Hematopoietic multipotent progenitor cell treated with erythropoietin and hydrocortisone succinate and interleukin-3 and kit ligand, for 8 days (in vitro differentiated cells): ENCODE data around the gene MAN1C1.
"Not testable (repeated sequence)": the region's sequence is repeated elsewhere in the genome, so short reads cannot be mapped to it uniquely, and the experiment has no call there.

ENCODE experiments used
- DNase-seq: peaks from one replicate; pipeline ENCODE4 v3.0.0-alpha.2; 2015

MAN1C1 gene

DNA sequence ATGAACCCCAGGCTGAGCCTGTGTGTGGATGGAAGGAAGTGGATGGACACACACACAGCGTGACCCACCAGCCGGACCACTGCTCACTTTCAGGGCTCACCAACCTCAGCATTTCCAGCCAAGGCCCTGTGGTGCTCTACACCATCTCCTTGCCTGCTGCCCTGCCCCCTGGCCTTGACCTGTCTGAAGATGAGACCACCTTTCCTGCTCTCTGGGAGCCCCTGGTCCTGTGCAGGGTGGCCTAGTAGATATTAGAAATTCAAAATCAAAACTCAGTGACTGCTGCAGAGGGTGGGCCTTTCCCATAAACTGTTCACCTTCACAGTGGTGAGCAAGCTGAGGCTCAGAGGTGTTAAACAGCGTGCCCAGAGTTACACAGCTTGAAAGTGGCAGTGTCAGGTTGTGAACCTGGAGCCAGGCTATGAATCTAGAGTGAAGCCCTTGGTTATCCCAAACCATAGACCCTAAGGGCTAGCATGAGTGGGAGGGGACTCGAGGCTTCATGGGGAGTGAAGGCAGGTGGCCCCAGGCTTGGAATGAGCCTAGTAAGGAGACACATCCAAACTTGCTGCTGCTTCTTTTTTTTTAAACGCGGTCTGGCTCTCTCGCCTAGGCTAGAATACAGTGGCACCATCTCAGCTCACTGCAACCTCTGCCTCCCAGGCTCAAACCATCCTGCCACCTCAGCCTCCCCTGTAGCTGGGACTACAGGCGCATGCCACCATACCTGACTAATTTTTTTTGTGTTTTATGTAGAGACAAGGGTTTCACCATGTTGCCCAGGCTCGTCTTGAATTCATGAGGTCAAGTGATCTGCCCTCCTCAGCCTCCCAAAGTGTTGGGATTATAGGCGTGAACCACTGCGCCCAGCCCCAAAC, 41.5 kb downstream of the MAN1C1 start:
- no peak for DNase-seq

GRCh38 chr1:25658791-25659431, 42.3 kb downstream of the MAN1C1 start:
- DNase-seq = no peak

GRCh38 chr1:25661043-25661815, 44.6 kb downstream of the MAN1C1 start:
- no peak for DNase-seq

DNA sequence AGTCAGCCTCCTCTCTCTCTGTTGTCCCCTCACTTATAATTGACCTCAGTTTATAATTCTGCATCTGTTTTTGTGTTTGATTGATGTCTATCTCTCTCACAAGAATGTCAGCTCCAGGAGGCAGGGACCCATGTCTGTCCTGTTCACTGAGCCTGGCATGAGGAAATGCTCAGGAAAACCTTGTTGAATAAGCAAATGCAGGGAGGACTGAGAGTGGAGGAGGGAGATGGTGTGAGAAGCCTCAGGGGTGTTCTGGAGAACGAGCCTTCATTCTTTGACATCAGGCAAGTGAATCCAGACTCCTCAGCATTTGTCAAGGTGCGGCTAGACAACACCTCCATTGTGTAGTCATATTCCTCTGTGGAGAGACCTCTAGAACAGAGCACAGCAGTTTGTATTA, 45.5 kb downstream of the MAN1C1 start:
- no peak for DNase-seq

- not testable (repeated sequence) for DNase-seq
Observed at GRCh38 chr1:25662959-25663358, 46.4 kb downstream of the MAN1C1 start.

- DNase-seq = no peak
Observed at GRCh38 chr1:25664357-25665199, 48.0 kb downstream of the MAN1C1 start.

DNA sequence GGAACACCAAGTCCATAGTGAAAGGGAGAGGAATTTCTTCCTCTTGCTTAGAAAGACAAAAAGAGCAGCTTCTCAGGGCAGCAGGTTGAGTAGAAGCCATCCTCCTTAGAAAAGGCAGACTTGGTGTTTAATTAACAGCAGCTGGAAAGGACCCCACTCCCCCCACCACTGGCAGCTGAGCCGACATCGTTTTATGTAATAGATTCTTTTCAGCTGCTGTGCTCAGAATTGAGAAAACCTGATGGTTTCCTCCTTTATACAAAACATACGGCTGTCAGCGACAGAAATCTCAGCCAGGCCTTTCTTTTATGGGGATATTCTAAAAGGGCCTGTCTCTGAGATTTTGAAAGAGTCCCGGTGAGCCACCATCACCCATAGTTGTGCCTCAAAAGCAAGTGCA, 49.9 kb downstream of the MAN1C1 start:
- no peak for DNase-seq

DNA sequence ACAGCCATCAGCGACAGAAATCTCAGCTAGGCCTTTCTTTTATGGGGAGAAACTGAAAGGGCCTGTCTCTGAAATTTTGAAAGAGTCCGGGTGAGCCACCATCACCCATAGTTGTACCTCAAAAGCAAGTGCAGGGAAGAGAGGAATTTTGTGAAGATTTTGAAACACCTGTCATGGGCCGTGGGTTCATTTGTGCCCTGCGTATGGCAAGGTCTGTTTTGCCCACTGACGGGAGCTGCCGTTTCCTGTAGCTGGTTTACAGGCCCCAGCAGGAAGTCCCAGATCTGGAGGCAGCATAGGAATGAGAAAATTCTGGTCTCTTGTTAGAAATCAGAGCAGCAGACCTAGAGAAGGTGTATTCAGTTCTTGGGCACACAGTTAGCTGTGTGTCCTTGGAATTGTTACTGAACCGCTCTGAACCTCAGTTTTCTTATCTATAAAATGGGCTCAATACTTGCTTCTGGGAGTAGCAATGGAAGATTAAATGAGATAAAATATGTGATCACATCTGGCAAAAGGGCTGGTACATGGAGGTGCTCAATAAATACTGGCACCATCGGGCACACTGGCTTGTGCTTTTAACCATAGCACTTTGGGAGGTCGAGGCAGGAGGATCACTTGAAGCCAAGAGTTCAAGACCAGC, 52.5 kb downstream of the MAN1C1 start:
- no peak for DNase-seq

- no peak for DNase-seq
Observed at GRCh38 chr1:25669781-25670567, 53.4 kb downstream of the MAN1C1 start.

- no peak for DNase-seq
Observed at GRCh38 chr1:25671929-25672328, 55.3 kb downstream of the MAN1C1 start.

DNA sequence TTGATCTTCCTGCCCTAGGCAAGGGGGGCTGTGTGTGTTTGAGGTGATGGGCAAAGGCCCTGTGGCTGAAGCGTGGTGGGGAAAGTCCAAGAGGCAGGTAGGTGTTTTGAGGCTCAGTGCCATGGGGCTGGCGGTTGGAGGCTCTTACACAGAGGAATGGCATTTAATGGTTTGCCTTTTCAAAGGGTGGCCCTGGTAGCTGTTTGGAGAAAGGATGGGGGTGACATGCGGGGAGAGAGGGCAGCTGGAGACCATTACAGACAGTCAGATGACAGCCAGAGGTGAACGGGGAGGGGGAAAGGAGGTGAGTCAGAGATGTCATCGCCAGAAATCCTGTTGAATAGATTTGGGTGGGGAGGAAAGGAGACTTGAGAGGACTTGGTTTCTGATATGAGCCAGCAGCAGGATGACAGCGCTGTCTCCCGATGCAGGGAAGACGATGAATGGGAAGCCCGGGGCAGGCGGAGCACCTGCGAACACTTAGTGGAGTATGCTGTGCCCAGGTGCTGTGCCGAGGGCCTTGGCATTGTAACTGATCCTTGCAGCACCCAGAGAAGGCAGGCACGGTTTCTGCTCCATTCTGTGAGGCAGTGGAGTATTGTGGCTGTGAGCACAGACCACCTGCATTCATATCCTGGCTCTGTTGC, 56.3 kb downstream of the MAN1C1 start:
- no peak for DNase-seq

GRCh38 chr1:25673456-25673855, 56.9 kb downstream of the MAN1C1 start:
- DNase-seq = no peak

- no peak for DNase-seq
Observed at GRCh38 chr1:25673962-25674806, 57.6 kb downstream of the MAN1C1 start.

GRCh38 chr1:25674807-25675084, 58.2 kb downstream of the MAN1C1 start:
- DNase-seq = no peak

DNA sequence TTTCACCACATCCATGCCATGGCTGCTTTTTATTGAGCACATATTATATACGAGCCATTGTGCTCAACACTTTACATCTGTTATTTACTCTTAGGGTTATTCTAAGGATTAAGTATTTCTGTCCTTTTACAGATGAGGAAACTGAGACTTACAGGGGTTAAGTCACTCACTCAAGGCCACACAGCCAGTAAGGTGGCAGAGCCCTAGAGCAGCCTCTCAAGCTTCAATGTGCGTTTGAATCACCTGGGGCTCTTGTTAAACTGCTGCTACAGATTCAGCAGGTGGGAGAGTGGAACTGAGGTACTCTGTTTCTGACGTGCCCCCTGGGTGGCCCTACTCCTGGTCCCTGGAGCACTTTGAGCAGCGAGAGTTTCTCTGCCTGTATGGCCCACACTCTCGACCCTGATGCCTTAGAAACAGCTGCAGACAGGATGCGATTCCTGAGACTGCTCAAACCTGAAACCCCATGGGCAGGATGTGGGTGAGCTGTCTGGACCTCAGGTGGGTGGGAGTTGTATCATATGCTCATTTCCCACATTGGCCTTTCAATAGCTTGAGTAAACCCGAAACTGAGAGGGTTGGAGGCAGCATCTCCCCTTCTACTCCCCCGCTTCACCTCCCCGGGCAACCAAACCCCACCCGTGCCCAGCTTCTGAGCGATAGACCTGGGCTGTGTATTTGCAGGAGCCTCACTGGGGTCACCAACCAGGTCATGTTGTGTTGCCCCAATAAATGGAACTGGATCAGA, 59.3 kb downstream of the MAN1C1 start:
- no peak for DNase-seq

- DNase-seq = no peak
Observed at GRCh38 chr1:25676488-25676887, 59.9 kb downstream of the MAN1C1 start.

DNA sequence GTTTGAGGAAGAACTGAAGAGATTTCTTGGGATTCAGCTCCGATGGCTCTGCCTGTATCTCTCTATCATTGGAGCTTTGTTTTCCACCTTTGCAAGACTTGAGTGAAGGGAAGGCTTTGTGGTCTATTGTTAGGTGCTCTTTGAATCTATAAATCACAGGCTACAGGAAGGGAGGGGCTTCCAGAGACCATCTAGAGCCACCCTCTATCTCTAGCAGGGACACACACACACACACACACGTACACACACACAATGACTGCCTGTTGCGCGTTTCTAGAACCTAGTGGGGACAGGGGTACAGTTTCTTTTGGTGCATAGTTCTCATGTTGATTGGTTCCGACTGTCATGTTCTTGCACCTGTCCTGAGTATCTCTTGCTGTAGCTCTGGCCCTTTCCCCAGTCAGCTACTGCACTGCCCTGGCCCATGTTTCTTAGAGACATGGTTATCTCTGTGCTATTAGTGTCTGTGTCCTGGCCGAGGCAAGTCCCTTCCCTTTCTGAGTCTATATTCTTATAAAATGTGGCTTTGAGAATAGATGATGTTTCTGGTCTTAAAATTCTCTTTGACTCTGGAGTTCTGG, 60.7 kb downstream of the MAN1C1 start:
- no peak for DNase-seq

DNA sequence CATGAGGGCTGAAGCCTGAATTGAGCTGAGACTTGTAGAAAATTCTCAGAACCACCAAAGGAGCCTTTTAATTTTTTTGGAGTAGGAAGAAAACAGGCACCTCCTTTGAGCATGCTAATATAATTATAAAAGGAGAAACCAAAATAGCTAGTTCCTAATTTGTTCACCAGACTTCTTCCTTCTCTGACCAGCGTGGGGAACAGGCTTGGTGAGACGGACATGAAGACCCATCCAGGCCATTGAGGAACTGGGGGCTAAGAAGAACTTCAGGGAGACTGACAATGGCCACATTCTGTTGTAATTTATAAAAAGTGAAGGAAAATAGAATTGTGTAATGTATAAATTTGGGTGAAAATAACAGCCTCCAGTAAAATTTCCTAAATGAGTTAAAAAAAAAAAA, 62.6 kb downstream of the MAN1C1 start:
- DNase-seq = no peak

DNA sequence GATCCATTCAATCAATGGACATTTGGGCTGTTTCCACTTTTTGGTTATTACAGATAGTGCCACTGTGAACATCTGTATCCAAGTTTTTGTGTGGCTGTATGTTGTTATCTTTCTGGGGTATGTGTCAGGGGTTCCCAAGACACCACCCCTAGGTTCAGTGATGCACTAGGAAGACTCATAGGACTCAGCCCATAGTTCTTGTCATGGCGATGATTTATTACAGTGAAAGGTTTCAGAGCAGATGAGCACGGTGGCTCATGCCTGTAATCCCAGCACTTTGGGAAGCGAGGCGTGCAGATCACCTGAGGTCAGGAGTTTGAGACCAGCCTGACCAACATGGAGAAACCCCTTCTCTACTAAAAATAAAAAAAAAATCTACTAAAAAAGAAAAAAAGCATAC, 64.1 kb downstream of the MAN1C1 start:
- no peak for DNase-seq
